Caco-2 (cell line): ENCODE measurements around the gene BRIP1. TPM values are rescaled to one million over a fixed set of nuclear protein-coding genes. Genes with fewer than 3 reads are reported as not detected.

Experiments
- BruUV-seq: library from RNA; stranded (reverse); fragments of 400-500 nt; replicated peaks from 2 replicates; lab custom pipeline; 2021; lab: Mats Ljungman, UMichigan
- CTCF ChIA-PET: fragments of 300-600 bp; sonication (Branson Sonifier 250); formaldehyde crosslinking; loops from one replicate; lab custom pipeline; 2022; ENCODE audit warnings: antibody characterized with exemption; lab: Charles Lee
- POLR2A ChIA-PET: fragments of 300-600 bp; sonication (Branson Sonifier 250); formaldehyde crosslinking; loops from one replicate; lab custom pipeline; 2022; ENCODE audit warnings: antibody characterized with exemption; lab: Charles Lee
- DNase-seq, 2 experiments: peaks; one replicate each; pipeline versions ENCODE4 v3.0.0 to v3.0.0-alpha.2; 2020 to 2022
- H3K27me3 ChIP-seq: replicated peaks from 2 replicates; pipeline ENCODE4 v1.6.0; 2011; ENCODE audit warnings: low read length; ENCODE audit not compliant: control insufficient read depth, insufficient read depth
- H3K36me3 ChIP-seq: 2 replicates; pipeline ENCODE4 v1.5.1; 2011; ENCODE audit warnings: low read length; ENCODE audit not compliant: control insufficient read depth, insufficient read depth
- H3K4me1 ChIP-seq: fragments of 250-450 bp; sonication (Bioruptor Pico); 2 replicates; pipeline ENCODE4 v1.5.1; 2020; ENCODE audit warnings: mild to moderate bottlenecking
- H3K4me3 ChIP-seq: 2 replicates; pipeline ENCODE4 v1.5.1; 2011; ENCODE audit warnings: low read depth, mild to moderate bottlenecking, control low read depth, low read length
- H3K9me3 ChIP-seq: fragments of 250-450 bp; sonication (Bioruptor Pico); 2 replicates; pipeline ENCODE4 v1.5.1; 2020; ENCODE audit warnings: mild to moderate bottlenecking, moderate library complexity
- H3K27ac Mint-ChIP-seq: one replicate; pipeline ENCODE4 v1.8.0; 2022; ENCODE audit warnings: mixed read lengths; ENCODE audit not compliant: unreplicated experiment
- H3K27me3 Mint-ChIP-seq: one replicate; pipeline ENCODE4 v1.8.0; 2022; ENCODE audit warnings: mixed read lengths; ENCODE audit not compliant: insufficient read depth, unreplicated experiment
- H3K36me3 Mint-ChIP-seq: one replicate; pipeline ENCODE4 v1.8.0; 2022; ENCODE audit warnings: mild to moderate bottlenecking, mixed read lengths; ENCODE audit not compliant: insufficient read depth, unreplicated experiment
- H3K4me1 Mint-ChIP-seq: one replicate; pipeline ENCODE4 v1.8.0; 2022; ENCODE audit warnings: low read depth, mixed read lengths; ENCODE audit not compliant: unreplicated experiment
- H3K4me3 Mint-ChIP-seq: one replicate; pipeline ENCODE4 v1.8.0; 2022; ENCODE audit warnings: mild to moderate bottlenecking, moderate library complexity, mixed read lengths; ENCODE audit not compliant: unreplicated experiment
- H3K9me3 Mint-ChIP-seq: one replicate; pipeline ENCODE4 v1.8.0; 2022; ENCODE audit warnings: mixed read lengths; ENCODE audit not compliant: unreplicated experiment
- intact Hi-C: fragments of 100-400 bp; cut with micrococcal nuclease; formaldehyde crosslinking; loops from one replicate; pipeline ENCODE4 v1.10.0; 2022; ENCODE audit not compliant: unreplicated experiment
- total RNA-seq: library from RNA; stranded (reverse); gene quantifications from 2 replicates; pipeline ENCODE4 v1.2.3, GENCODE V29; 2022
- TF ChIP-seq, protein P1 (sequence below), 2 experiments: fragments of 200-600 bp in 1 of 2; IDR thresholded peaks; 1 replicate in 1 of 2; 2 replicates in 1 of 2; pipeline versions ENCODE4 v1.5.1 to v1.8.0; 2011 to 2022; ENCODE audit warnings: antibody characterized with exemption in 1 of 2, control low read depth in 1 of 2, inconsistent platforms in 1 of 2, low read depth in 1 of 2, low read length in 1 of 2, mild to moderate bottlenecking in 1 of 2, moderate library complexity in 1 of 2; ENCODE audit not compliant: insufficient read depth in 1 of 2, severe bottlenecking in 1 of 2, unreplicated experiment in 1 of 2

BRIP1 gene
- total RNA-seq, 1 experiment from 2014 or later = 18.3 TPM

DNA sequence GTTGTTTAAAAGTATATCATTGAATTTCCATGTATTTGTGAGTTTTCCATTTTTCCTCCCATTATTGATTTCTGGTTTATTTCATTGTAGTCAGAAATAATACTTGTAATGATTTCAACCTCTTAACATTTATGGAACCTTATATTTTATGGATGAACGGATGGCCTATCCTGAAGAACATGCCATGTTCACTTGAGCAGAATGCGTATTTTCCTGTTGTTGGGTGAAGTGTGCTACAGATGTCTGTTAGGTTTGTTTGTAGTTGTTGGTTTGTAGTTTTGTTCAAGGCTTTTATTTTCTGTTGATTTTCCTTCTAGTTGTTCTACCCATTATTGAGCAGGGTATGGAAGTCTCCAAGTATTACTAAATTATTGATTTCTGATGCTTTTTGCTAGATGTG, 165.1 kb downstream of the BRIP1 start:
- intact Hi-C loops = no loop called here
- TF ChIP-seq, protein P1, sequence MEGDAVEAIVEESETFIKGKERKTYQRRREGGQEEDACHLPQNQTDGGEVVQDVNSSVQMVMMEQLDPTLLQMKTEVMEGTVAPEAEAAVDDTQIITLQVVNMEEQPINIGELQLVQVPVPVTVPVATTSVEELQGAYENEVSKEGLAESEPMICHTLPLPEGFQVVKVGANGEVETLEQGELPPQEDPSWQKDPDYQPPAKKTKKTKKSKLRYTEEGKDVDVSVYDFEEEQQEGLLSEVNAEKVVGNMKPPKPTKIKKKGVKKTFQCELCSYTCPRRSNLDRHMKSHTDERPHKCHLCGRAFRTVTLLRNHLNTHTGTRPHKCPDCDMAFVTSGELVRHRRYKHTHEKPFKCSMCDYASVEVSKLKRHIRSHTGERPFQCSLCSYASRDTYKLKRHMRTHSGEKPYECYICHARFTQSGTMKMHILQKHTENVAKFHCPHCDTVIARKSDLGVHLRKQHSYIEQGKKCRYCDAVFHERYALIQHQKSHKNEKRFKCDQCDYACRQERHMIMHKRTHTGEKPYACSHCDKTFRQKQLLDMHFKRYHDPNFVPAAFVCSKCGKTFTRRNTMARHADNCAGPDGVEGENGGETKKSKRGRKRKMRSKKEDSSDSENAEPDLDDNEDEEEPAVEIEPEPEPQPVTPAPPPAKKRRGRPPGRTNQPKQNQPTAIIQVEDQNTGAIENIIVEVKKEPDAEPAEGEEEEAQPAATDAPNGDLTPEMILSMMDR (IDR thresholded peaks at IDR 0.05; ENCODE audit: insufficient read depth in 1 of 2, low read depth in 1 of 2, low read length in 1 of 2, severe bottlenecking in 1 of 2, unreplicated experiment in 1 of 2) = no peak
- Mint-ChIP-seq H3K36me3 (peaks cover 19% of the 10 kb centered on the region), H3K4me1 (no peaks in the 10 kb centered on the region), H3K9me3 (peaks cover 38% of the 10 kb centered on the region), H3K27ac (no peak overlapping the region), H3K27me3 (no peaks in the 10 kb centered on the region), H3K4me3 (no peak overlapping the region)
- ChIA-PET POLR2A (no interaction called here), CTCF (no interaction called here)
- BruUV-seq = no TSS peak
- H3K4me1 ChIP-seq = no peaks in the 10 kb centered on the region
- no peak overlapping the region for H3K4me3 ChIP-seq
- DNase-seq = no peak
- no peaks in the 10 kb centered on the region for H3K36me3 ChIP-seq
- no peaks in the 10 kb centered on the region for H3K27me3 ChIP-seq
- peaks cover 16% of the 10 kb centered on the region for H3K9me3 ChIP-seq

DNA sequence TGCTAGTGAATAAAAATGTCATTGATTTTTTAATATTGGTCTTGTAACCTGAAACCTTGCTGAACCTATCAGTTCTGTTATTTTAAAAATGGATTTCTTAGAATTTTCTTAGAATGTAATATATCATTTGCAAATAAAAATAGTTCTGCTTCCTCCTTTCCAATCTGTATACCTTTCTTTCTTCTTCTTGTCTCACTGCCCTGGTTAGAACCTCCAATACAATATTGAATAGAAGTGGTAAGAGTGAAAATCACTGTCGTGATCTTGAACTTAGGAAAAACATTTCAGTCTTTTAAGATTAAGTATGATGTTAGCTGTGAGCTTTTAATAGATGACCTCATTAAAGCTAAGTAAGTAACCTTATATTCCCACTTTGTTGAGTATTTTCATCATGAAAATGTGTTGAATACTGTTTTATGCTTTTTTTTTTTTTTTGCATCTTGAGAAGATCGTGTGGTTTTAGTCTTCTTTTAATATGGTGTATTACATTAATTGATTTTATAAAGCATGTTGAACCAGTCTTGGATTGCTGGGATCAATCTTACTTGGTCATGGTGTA, 167.5 kb downstream of the BRIP1 start:
- Mint-ChIP-seq H3K27ac (no peak overlapping the region), H3K36me3 (peaks cover 18% of the 10 kb centered on the region), H3K4me1 (no peaks in the 10 kb centered on the region), H3K27me3 (no peaks in the 10 kb centered on the region), H3K4me3 (no peak overlapping the region), H3K9me3 (peaks cover 18% of the 10 kb centered on the region)
- H3K9me3 ChIP-seq = peaks cover 16% of the 10 kb centered on the region
- H3K4me1 ChIP-seq = no peaks in the 10 kb centered on the region
- TF ChIP-seq, protein P1 (IDR thresholded peaks at IDR 0.05; ENCODE audit: insufficient read depth in 1 of 2, low read depth in 1 of 2, low read length in 1 of 2, severe bottlenecking in 1 of 2, unreplicated experiment in 1 of 2) = no peak
- ChIA-PET CTCF (no interaction called here), POLR2A (no interaction called here)
- no peak overlapping the region for H3K4me3 ChIP-seq
- DNase-seq = no peak
- no peaks in the 10 kb centered on the region for H3K36me3 ChIP-seq
- intact Hi-C loops = no loop called here
- no peaks in the 10 kb centered on the region for H3K27me3 ChIP-seq
- BruUV-seq = no TSS peak

DNA sequence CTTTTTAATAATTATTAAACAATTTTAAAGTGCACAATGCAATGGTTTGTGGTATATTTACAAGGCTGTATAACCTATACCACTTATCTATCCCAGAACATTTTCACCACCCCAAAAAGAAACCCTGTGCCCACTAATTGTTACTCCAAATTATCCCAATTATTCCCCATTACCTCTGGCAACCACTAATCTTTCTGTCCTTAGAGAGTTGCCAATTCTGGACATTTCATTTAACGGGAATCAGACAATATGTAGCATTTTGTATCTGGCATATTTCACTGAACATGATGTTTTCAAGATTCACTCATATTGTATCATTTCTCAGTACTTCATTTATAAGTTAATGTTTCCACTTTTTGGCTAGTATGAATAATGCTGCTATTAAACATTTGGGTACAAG, 169.2 kb downstream of the BRIP1 start:
- peaks cover 3% of the 10 kb centered on the region for H3K9me3 ChIP-seq
- no peak overlapping the region for H3K4me3 ChIP-seq
- no peak overlapping the region for H3K27ac Mint-ChIP-seq
- no peaks in the 10 kb centered on the region for H3K36me3 ChIP-seq
- no peak for DNase-seq
- H3K27me3 ChIP-seq = no peaks in the 10 kb centered on the region
- no peaks in the 10 kb centered on the region for H3K27me3 Mint-ChIP-seq
- CTCF ChIA-PET = no interaction called here
- TF ChIP-seq, protein P1 (IDR thresholded peaks at IDR 0.05; ENCODE audit: insufficient read depth in 1 of 2, low read depth in 1 of 2, low read length in 1 of 2, severe bottlenecking in 1 of 2, unreplicated experiment in 1 of 2) = no peak
- no TSS peak for BruUV-seq
- POLR2A ChIA-PET = no interaction called here
- H3K4me3 Mint-ChIP-seq = no peak overlapping the region
- intact Hi-C loops = no loop called here
- H3K36me3 Mint-ChIP-seq = peaks cover 22% of the 10 kb centered on the region
- peaks cover 4% of the 10 kb centered on the region for H3K9me3 Mint-ChIP-seq
- H3K4me1 Mint-ChIP-seq = no peaks in the 10 kb centered on the region
- H3K4me1 ChIP-seq = no peaks in the 10 kb centered on the region
